Endothelial cell of umbilical vein (primary cell): ENCODE data around the gene ZNF628.

Experiments used
- EZH2 ChIP-seq: IDR thresholded peaks from 2 replicates; pipeline ENCODE4 v1.6.1; 2012; ENCODE audit warnings: borderline replicate concordance, low read depth, mild to moderate bottlenecking, moderate library complexity, low read length, inconsistent platforms; ENCODE audit not compliant: severe bottlenecking
- JUN ChIP-seq: IDR thresholded peaks from 2 replicates; pipeline ENCODE4 v1.6.1; 2011; ENCODE audit warnings: borderline replicate concordance, low read depth; ENCODE audit not compliant: insufficient read length, insufficient read depth
- MYC ChIP-seq: IDR thresholded peaks from one replicate; pipeline ENCODE4 v1.6.1; 2011; ENCODE audit warnings: mild to moderate bottlenecking, low read depth, low read length
- POLR2A ChIP-seq: IDR thresholded peaks from 2 replicates; pipeline ENCODE4 v1.6.1; 2012; ENCODE audit warnings: low read depth, mild to moderate bottlenecking, control low read depth, low read length
- POLR2AphosphoS5 ChIP-seq: IDR thresholded peaks from 2 replicates; pipeline ENCODE4 v1.6.1; 2012; ENCODE audit warnings: low read depth, mild to moderate bottlenecking, control low read depth, low read length, moderate library complexity; ENCODE audit not compliant: insufficient read depth
- TF ChIP-seq, protein P1 (sequence below), 2 donors: IDR thresholded peaks; 1 replicate in 1 of 2; 2 replicates in 1 of 2; pipeline ENCODE4 v1.5.1; 2011; ENCODE audit warnings: low read length in 2 of 2, mild to moderate bottlenecking in 2 of 2, moderate library complexity in 2 of 2, control low read depth in 1 of 2, inconsistent platforms in 1 of 2, low read depth in 1 of 2; ENCODE audit not compliant: insufficient read depth in 1 of 2; ENCODE audit errors: extremely low read depth in 1 of 2
- TF ChIP-seq, protein P2 (sequence below): IDR thresholded peaks from 2 replicates; pipeline ENCODE4 v1.6.1; 2011; ENCODE audit not compliant: insufficient read depth, insufficient read length

DNA sequence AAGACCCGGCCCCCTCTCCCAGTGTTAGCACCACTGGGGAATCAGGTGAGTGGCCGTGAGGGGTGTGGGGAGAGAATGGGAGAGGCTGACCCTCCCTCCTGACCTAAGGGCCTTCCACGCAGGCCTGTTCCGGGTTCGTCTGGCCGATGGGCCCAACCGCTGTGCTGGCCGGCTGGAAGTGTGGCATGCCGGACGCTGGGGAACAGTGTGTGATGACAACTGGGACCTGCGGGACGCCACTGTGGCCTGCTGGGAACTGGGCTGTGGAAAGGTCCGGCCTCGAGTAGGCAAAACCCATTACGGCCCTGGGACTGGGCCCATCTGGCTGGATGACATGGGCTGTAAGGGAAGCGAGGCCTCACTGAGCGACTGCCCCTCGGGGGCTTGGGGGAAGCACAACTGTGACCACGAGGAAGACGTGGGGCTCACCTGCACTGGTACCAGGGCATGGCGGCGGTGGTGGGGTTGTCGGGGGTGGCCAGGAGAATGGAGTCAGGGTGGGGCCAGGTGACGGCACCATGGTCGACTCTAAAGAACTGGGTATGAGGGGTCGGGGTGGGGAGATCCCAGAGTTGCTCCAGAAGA is 24.0 kb downstream of the ZNF628 start:
- TF ChIP-seq, protein P1, sequence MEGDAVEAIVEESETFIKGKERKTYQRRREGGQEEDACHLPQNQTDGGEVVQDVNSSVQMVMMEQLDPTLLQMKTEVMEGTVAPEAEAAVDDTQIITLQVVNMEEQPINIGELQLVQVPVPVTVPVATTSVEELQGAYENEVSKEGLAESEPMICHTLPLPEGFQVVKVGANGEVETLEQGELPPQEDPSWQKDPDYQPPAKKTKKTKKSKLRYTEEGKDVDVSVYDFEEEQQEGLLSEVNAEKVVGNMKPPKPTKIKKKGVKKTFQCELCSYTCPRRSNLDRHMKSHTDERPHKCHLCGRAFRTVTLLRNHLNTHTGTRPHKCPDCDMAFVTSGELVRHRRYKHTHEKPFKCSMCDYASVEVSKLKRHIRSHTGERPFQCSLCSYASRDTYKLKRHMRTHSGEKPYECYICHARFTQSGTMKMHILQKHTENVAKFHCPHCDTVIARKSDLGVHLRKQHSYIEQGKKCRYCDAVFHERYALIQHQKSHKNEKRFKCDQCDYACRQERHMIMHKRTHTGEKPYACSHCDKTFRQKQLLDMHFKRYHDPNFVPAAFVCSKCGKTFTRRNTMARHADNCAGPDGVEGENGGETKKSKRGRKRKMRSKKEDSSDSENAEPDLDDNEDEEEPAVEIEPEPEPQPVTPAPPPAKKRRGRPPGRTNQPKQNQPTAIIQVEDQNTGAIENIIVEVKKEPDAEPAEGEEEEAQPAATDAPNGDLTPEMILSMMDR (IDR thresholded peaks at IDR 0.05; ENCODE audit: extremely low read depth in 1 of 2, insufficient read depth in 1 of 2, low read depth in 1 of 2, low read length in 2 of 2), result no peak
- TF ChIP-seq POLR2A (no peak), MYC (no peak), EZH2 (no peak), JUN (no peak), POLR2AphosphoS5 (no peak)
- TF ChIP-seq, protein P2, sequence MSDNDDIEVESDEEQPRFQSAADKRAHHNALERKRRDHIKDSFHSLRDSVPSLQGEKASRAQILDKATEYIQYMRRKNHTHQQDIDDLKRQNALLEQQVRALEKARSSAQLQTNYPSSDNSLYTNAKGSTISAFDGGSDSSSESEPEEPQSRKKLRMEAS, result no peak
